ENCODE data around the gene LRP1.

Gene LRP1

GRCh38 chr12:57240066-57240921 is 112.0 kb downstream of the LRP1 start:
- DNase-seq: peak; percentile 80

GRCh38 chr12:57240926-57241401 is 112.7 kb downstream of the LRP1 start:
- no peak for DNase-seq

- DNase-seq: no peak
Measured at GRCh38 chr12:57241402-57242310, 113.4 kb downstream of the LRP1 start.

- DNase-seq: no peak
Measured at GRCh38 chr12:57242329-57242690, 114.0 kb downstream of the LRP1 start.

- peak; percentile 56 for DNase-seq
Measured at GRCh38 chr12:57242691-57243454, 114.6 kb downstream of the LRP1 start.

GRCh38 chr12:57243521-57244311 is 115.4 kb downstream of the LRP1 start:
- peak; percentile 73 for DNase-seq

GRCh38 chr12:57244312-57244696 is 116.0 kb downstream of the LRP1 start:
- DNase-seq: no peak

GRCh38 chr12:57247041-57247440 is 118.8 kb downstream of the LRP1 start:
- no peak for DNase-seq

- DNase-seq: no peak
Measured at GRCh38 chr12:57248934-57249742, 120.9 kb downstream of the LRP1 start.

- no peak for DNase-seq
Measured at GRCh38 chr12:57250541-57250940, 122.3 kb downstream of the LRP1 start.

- DNase-seq: no peak
Measured at GRCh38 chr12:57250956-57251355, 122.7 kb downstream of the LRP1 start, which contains the start of gene STAC3. Gene STAC3 (minus strand): TSS chr12:57251187. CDS start chr12:57249636, 1,551 bp downstream.

- DNase-seq: no peak
Measured at GRCh38 chr12:57254506-57255280, 126.4 kb downstream of the LRP1 start.

GRCh38 chr12:57255916-57256315 is 127.6 kb downstream of the LRP1 start:
- DNase-seq: no peak

- no peak for DNase-seq
Measured at GRCh38 chr12:57258977-57259970, 131.0 kb downstream of the LRP1 start.

GRCh38 chr12:57260366-57260765 is 132.1 kb downstream of the LRP1 start:
- no peak for DNase-seq

- DNase-seq: no peak
Measured at GRCh38 chr12:57261428-57261865, 133.2 kb downstream of the LRP1 start.

GRCh38 chr12:57262126-57262822 is 134.0 kb downstream of the LRP1 start:
- no peak for DNase-seq

Data from fibroblast of skin of right biceps (primary cell).